Measurements from ENCODE around the gene ZRANB3. TPM values are rescaled to one million over a fixed set of nuclear protein-coding genes. Genes with fewer than 3 reads are reported as not detected.

The ZRANB3 gene
- total and polyA plus RNA-seq, 11 donors: 0.69 to 4.1 (median 1.5) TPM

DNA sequence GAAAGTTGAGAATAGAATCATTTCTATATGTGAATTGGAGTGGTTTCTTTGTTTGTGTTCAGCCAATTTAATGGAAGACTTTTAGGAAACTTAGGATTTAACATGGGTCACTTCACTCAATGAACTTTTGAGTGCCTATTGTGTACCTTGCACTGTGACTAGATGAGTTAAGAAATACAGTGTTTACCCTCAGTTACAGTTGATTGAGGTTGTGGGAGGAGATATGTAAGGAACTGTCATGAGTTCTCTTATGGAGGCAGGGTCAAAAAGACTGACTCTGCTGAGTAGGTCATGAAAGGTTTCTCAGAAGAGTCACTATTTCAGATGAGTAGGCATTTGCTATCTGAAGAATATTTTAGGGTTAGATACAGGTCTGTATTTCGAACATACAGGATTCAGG is 380.3 kb downstream of the ZRANB3 start:
- intact Hi-C loops (cut with DNase I): no loop called here
- WGBS, 4 donors: 73 to 85% (median 81%) methylated on average over 1 of the region's 1 CpG
- peak in 1 of 4 donors; percentile 11 for ATAC-seq

DNA sequence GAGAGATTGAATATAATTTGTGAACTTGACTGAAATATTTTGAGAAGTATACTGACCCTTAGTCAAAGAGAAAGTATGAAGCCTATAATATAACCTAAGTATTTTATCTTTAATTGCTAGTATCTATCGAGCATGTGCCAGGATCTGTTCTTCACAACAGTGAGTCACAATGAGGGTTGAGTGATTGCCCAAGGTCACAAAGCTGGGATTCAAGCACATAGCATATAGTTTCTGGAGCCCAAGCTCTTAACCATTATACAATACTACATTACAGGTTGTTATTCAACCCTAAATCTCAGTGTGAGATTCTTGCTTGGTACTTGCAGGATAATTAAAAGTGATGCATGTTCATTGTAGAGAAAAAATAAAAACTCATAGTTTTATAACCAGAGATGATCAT is 381.8 kb downstream of the ZRANB3 start:
- H3K4me1 ChIP-seq: peaks cover 0 to 27% (median 0%) of the 10 kb centered on the region in 12 donors
- H3K27me3 ChIP-seq: no peaks in the 10 kb centered on the region
- intact Hi-C loops (cut with DNase I): no loop called here
- ATAC-seq (peak in 2 of 4 donors; percentile 59 to 73), DNase-seq (no peak)
- no peak overlapping the region for H3K27ac ChIP-seq
- TF ChIP-seq, protein P1, sequence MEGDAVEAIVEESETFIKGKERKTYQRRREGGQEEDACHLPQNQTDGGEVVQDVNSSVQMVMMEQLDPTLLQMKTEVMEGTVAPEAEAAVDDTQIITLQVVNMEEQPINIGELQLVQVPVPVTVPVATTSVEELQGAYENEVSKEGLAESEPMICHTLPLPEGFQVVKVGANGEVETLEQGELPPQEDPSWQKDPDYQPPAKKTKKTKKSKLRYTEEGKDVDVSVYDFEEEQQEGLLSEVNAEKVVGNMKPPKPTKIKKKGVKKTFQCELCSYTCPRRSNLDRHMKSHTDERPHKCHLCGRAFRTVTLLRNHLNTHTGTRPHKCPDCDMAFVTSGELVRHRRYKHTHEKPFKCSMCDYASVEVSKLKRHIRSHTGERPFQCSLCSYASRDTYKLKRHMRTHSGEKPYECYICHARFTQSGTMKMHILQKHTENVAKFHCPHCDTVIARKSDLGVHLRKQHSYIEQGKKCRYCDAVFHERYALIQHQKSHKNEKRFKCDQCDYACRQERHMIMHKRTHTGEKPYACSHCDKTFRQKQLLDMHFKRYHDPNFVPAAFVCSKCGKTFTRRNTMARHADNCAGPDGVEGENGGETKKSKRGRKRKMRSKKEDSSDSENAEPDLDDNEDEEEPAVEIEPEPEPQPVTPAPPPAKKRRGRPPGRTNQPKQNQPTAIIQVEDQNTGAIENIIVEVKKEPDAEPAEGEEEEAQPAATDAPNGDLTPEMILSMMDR (IDR thresholded peaks at IDR 0.05): no peak
- TF ChIP-seq POLR2A (IDR thresholded peaks at IDR 0.05): no peak
- H3K9me3 ChIP-seq: peaks cover 0 to under 1% (median 0%) of the 10 kb centered on the region in 12 donors
- H3K36me3 ChIP-seq: peaks cover 0 to 59% (median 45%) of the 10 kb centered on the region in 9 donors
- no peak overlapping the region for H3K4me3 ChIP-seq
- 35 to 58% (median 54%) methylated on average over 1 of the region's 1 CpG for WGBS, 4 donors

More for the DNA sequence above, 380.3 kb downstream of the ZRANB3 start:
- Histone ChIP-seq H3K27me3 (no peaks in the 10 kb centered on the region), H3K36me3 (peaks cover 0 to 64% (median 55%) of the 10 kb centered on the region in 9 donors), H3K4me1 (peaks cover 0 to 27% (median 0%) of the 10 kb centered on the region in 12 donors), H3K27ac (no peak overlapping the region), H3K9me3 (no peaks in the 10 kb centered on the region), H3K4me3 (no peak overlapping the region)
- TF ChIP-seq POLR2A (IDR thresholded peaks at IDR 0.05): no peak
- TF ChIP-seq, protein P1 (IDR thresholded peaks at IDR 0.05): no peak
- DNase-seq: no peak

DNA sequence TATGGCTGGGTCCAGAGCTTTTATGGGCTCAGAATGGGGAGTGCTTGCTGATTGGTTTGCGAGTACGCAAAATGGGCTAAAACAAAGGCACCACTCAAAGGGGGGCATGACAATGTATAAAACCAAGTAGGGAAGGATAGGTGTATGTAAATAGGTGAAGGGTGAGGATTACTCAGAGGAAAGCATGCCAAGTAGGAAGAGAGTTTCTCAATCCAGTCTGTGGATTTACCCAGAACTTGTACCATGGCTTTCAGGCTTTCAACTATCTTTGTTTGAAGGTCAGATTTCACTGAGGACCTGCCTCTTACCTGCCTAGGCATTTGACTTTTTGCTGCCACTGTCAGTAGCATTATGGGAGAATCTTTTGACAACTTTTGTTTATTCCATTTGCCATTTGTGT is 386.7 kb downstream of the ZRANB3 start:
- intact Hi-C loops (cut with DNase I): no loop called here
- Histone ChIP-seq H3K4me3 (no peak overlapping the region), H3K36me3 (peaks cover 0 to 47% (median 24%) of the 10 kb centered on the region in 9 donors), H3K4me1 (peaks cover 0 to 9% (median 0%) of the 10 kb centered on the region in 12 donors), H3K27ac (no peak overlapping the region), H3K9me3 (peaks cover 0 to 23% (median 14%) of the 10 kb centered on the region in 12 donors), H3K27me3 (no peaks in the 10 kb centered on the region)
- DNase-seq (no peak), ATAC-seq (no peak)
- TF ChIP-seq POLR2A (IDR thresholded peaks at IDR 0.05): no peak
- TF ChIP-seq, protein P1 (IDR thresholded peaks at IDR 0.05): no peak
- 98 to 99% (median 98%) methylated on average over 2 of the region's 2 CpGs for WGBS, 4 donors

DNA sequence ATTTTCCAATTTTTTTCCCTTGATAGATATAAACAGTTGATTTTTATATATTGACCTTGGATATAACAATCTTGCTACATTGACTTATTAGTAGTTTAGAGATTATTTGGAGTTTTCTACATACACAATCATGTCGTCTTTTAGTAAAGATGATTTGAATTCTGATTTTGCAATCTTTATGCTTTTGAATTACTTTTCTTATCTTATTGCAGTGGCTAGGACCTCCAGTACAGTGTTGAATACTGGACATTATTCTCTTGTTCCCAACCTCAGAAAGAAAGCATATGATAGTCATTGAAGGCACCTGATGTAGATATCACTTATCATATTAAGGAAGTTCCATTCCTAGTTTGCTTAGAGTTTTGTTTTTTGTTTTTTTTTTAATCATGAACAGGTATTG is 388.7 kb downstream of the ZRANB3 start:
- DNase-seq (no peak), ATAC-seq (no peak)
- H3K27me3 ChIP-seq: no peaks in the 10 kb centered on the region
- no peak overlapping the region for H3K4me3 ChIP-seq
- intact Hi-C loops (cut with DNase I): no loop called here
- no peaks in the 10 kb centered on the region for H3K4me1 ChIP-seq
- WGBS, 4 donors: 96 to 100% (median 99%) methylated on average over 1 of the region's 1 CpG
- H3K27ac ChIP-seq: no peak overlapping the region
- TF ChIP-seq, protein P1 (IDR thresholded peaks at IDR 0.05): no peak
- no peak for TF ChIP-seq POLR2A (IDR thresholded peaks at IDR 0.05)
- H3K36me3 ChIP-seq: peaks cover 0 to 67% (median 38%) of the 10 kb centered on the region in 9 donors
- H3K9me3 ChIP-seq: peaks cover 0 to 23% (median 14%) of the 10 kb centered on the region in 12 donors

All from heart left ventricle (tissue), 16 donors.